WTC11 (cell line): ENCODE results near the gene RIPK1. TPM values are rescaled to one million over a fixed set of nuclear protein-coding genes. Genes with fewer than 3 reads are reported as not detected.
"Not testable (repeated sequence)": the region's sequence is repeated elsewhere in the genome, so short reads cannot be mapped to it uniquely, and the experiment has no call there.

Source experiments
- ATAC-seq: fragments of 200-7000 bp; cut with Tn5 transposase; 2 replicates; pipeline ENCODE4 v1.10.0; 2021; ENCODE audit warnings: mild to moderate bottlenecking, moderate library complexity
- CTCF ChIA-PET: fragments of 300-600 bp; sonication (Branson Sonifier 250); formaldehyde crosslinking; loops from one replicate; lab custom pipeline; 2021; ENCODE audit warnings: antibody characterized with exemption; lab: Charles Lee
- POLR2A ChIA-PET: fragments of 350-600 bp; sonication (Branson Sonifier 250); formaldehyde crosslinking; loops from one replicate; lab custom pipeline; 2021; ENCODE audit warnings: antibody characterized with exemption; lab: Charles Lee
- DNase-seq: peaks from one replicate; pipeline ENCODE4 v3.0.0; 2021; ENCODE audit warnings: low spot score
- H3K27ac Mint-ChIP-seq: 2 replicates; pipeline ENCODE4 v1.8.0; 2021; ENCODE audit warnings: mixed read lengths
- H3K27me3 Mint-ChIP-seq: 2 replicates; pipeline ENCODE4 v1.8.0; 2021; ENCODE audit warnings: low read depth, mild to moderate bottlenecking, moderate library complexity, mixed read lengths
- H3K36me3 Mint-ChIP-seq: 2 replicates; pipeline ENCODE4 v1.8.0; 2021; ENCODE audit warnings: mixed read lengths
- H3K4me1 Mint-ChIP-seq: 2 replicates; pipeline ENCODE4 v1.8.0; 2022; ENCODE audit warnings: mixed read lengths
- H3K4me3 Mint-ChIP-seq: 2 replicates; pipeline ENCODE4 v1.8.0; 2021; ENCODE audit warnings: mild to moderate bottlenecking, moderate library complexity, mixed read lengths
- H3K9me3 Mint-ChIP-seq: 2 replicates; pipeline ENCODE4 v1.8.0; 2021; ENCODE audit warnings: mixed read lengths
- ATF2 ChIP-seq: sonication (generic); formaldehyde crosslinking; IDR thresholded peaks from 2 replicates; pipeline ENCODE4 v1.8.1; 2022; ENCODE audit warnings: low read depth, missing genetic modification reagents, borderline replicate concordance
- CBFB ChIP-seq: sonication (generic); formaldehyde crosslinking; IDR thresholded peaks from 2 replicates; pipeline ENCODE4 v1.8.1; 2022; ENCODE audit warnings: mild to moderate bottlenecking, low read depth, missing genetic modification reagents
- ELF4 ChIP-seq: sonication (generic); formaldehyde crosslinking; IDR thresholded peaks from 2 replicates; pipeline ENCODE4 v1.8.1; 2022; ENCODE audit warnings: low read depth, mild to moderate bottlenecking, moderate library complexity, missing genetic modification reagents
- ESRRA ChIP-seq: sonication (generic); formaldehyde crosslinking; IDR thresholded peaks from 2 replicates; pipeline ENCODE4 v1.8.1; 2022; ENCODE audit warnings: mild to moderate bottlenecking, missing genetic modification reagents, borderline replicate concordance
- GABPB1 ChIP-seq: sonication (generic); formaldehyde crosslinking; IDR thresholded peaks from 2 replicates; pipeline ENCODE4 v1.8.1; 2023; ENCODE audit warnings: mild to moderate bottlenecking, missing genetic modification reagents
- HMGXB4 ChIP-seq: sonication (generic); formaldehyde crosslinking; IDR thresholded peaks from 2 replicates; pipeline ENCODE4 v1.8.1; 2023; ENCODE audit warnings: mild to moderate bottlenecking, moderate library complexity, missing genetic modification reagents
- IRF2 ChIP-seq: sonication (generic); formaldehyde crosslinking; IDR thresholded peaks from 2 replicates; pipeline ENCODE4 v1.8.0; 2022; ENCODE audit warnings: low read depth, missing genetic modification reagents, borderline replicate concordance
- JUN ChIP-seq: sonication (generic); formaldehyde crosslinking; IDR thresholded peaks from 2 replicates; pipeline ENCODE4 v1.8.0; 2023; ENCODE audit warnings: mild to moderate bottlenecking, missing genetic modification reagents
- NFE2L1 ChIP-seq: sonication (generic); formaldehyde crosslinking; IDR thresholded peaks from 2 replicates; pipeline ENCODE4 v1.8.1; 2023; ENCODE audit warnings: missing genetic modification reagents
- PRRX2 ChIP-seq: fragments of 250-450 bp; sonication (Bioruptor Pico); IDR thresholded peaks from 2 replicates; pipeline ENCODE4 v1.8.0; 2021; ENCODE audit warnings: mild to moderate bottlenecking
- SP1 ChIP-seq: sonication (generic); formaldehyde crosslinking; conservative IDR thresholded peaks from 2 replicates; pipeline ENCODE4 v1.8.1; 2022; ENCODE audit warnings: missing genetic modification reagents
- TEAD1 ChIP-seq: sonication (generic); formaldehyde crosslinking; IDR thresholded peaks from 2 replicates; pipeline ENCODE4 v1.8.0; 2022; ENCODE audit warnings: mild to moderate bottlenecking, missing genetic modification reagents
- ZNF232 ChIP-seq: sonication (generic); formaldehyde crosslinking; IDR thresholded peaks from 2 replicates; pipeline ENCODE4 v1.8.0; 2022; ENCODE audit warnings: mild to moderate bottlenecking, missing genetic modification reagents
- ZNF416 ChIP-seq: fragments of 250-450 bp; sonication (Bioruptor Pico); IDR thresholded peaks from 2 replicates; pipeline ENCODE4 v1.9.0; 2021; ENCODE audit warnings: mild to moderate bottlenecking, inconsistent platforms
- total RNA-seq: library from RNA; stranded (reverse); gene quantifications from 3 replicates; pipeline ENCODE4 v1.2.3, GENCODE V29; 2021
- TF ChIP-seq, protein P1 (sequence below): sonication (generic); formaldehyde crosslinking; IDR thresholded peaks from 2 replicates; pipeline ENCODE4 v1.8.0; 2022; ENCODE audit warnings: mild to moderate bottlenecking, missing genetic modification reagents
- TF ChIP-seq, protein P2 (sequence below): sonication (generic); formaldehyde crosslinking; IDR thresholded peaks from 2 replicates; pipeline ENCODE4 v1.8.0; 2023; ENCODE audit warnings: missing genetic modification reagents, mild to moderate bottlenecking, borderline replicate concordance
- TF ChIP-seq, protein P3 (sequence below): fragments of 250-450 bp; sonication (Bioruptor Pico); IDR thresholded peaks from 2 replicates; pipeline ENCODE4 v1.9.0; 2021; ENCODE audit warnings: mild to moderate bottlenecking
- TF ChIP-seq, protein P4 (sequence below): sonication (generic); formaldehyde crosslinking; IDR thresholded peaks from 2 replicates; pipeline ENCODE4 v1.8.1; 2022; ENCODE audit warnings: mild to moderate bottlenecking, moderate library complexity, missing genetic modification reagents

The RIPK1 gene
- total RNA-seq, 1 experiment from 2014 or later, result 8.7 TPM

DNA sequence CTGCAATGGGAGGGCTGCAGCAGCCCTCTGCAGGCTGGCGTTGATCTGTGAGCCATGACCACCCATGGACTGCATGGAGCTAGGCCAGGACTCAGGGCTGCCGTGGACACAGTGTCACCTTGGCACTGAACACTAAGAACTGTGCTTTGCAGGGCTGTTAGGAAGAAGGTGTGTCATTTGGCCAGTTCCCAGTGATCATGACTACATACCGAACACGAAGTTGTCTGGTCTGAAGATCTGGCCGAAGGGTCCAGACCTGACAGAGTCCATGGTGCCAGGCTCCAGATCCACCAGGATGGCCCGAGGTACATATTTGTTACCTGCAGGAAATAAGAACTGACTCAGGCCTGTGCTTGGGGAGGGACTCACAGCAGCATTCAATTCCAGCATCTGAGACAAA lies 87.1 kb downstream of the RIPK1 start:
- DNase-seq, POLR2A ChIA-PET, CTCF ChIA-PET, H3K9me3 Mint-ChIP-seq, H3K27me3 Mint-ChIP-seq, ATAC-seq: not testable (repeated sequence)
- peak overlapping the region; percentile 97 for H3K4me3 Mint-ChIP-seq
- peak overlapping the region; percentile 72; the same call in 1 of the 2 replicates for H3K27ac Mint-ChIP-seq
- peaks cover 41% of the 10 kb centered on the region for H3K4me1 Mint-ChIP-seq
- H3K36me3 Mint-ChIP-seq, result peaks cover 37% of the 10 kb centered on the region

DNA sequence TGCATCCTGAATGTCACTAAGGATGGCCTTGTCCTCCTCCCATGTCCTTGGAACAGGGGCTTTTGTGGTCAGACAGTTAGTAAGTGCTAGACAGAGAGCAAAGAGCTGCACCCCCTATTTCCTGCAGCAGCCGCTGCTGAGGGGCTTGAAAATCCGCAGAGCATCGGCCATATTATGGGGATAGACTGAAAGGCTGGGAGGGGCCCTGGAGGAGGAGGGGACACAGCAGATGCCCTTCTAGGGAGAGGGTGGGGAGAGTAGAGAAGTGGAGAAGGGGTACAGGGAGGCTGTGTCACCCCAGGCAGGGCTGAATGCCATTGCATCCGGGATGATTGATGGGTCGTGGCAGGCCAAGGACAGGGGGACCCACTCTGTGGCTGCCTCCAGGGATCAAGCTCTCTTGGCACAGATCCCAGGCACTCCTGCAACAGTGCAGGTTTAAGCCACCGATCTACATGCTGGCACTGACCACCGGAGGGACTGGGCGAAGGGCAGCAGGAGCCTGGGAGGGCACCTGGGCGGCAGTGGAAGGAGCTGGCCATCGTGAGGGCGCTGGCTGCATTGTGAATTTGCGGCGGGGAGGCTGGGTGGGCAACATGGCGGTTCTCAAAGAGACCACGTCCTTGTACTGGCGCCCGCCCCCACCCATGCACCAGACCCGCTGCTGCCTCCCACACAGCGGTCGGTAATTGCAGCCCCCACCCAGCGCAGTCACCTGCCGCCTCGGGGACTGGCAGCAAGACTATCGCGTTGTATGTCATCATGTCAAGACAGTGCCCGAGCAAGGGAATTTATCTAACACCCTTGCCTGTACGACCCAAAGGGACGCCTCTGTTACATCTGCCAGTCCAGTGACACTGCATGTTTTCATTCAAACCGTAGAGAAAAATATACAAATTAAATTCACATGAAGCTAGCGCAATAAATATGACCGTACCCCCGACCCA lies 88.2 kb downstream of the RIPK1 start:
- not testable (repeated sequence) for H3K27me3 Mint-ChIP-seq, DNase-seq
- Mint-ChIP-seq H3K27ac (peak overlapping the region; percentile 74), H3K36me3 (peaks cover 35% of the 10 kb centered on the region), H3K4me1 (peaks cover 50% of the 10 kb centered on the region)
- CTCF ChIA-PET, result interaction anchor here (0.6 to 2.5 kb wide), 11 partner anchors 9 to 120 kb away, joined by 3 to 19 read pairs (median 4); partner anchors contain the start of gene TUBB2B
- POLR2A ChIA-PET, result interaction anchor here (1.0 to 3.6 kb wide), 4 partner anchors 13 to 74 kb away, joined by 3 to 24 read pairs (median 5); no protein-coding TSS in a partner anchor
- peak; percentile 19; the same call in 1 of the 2 replicates for TF ChIP-seq HMGXB4 (CRISPR knock-in tag)
- TF ChIP-seq, all 79 proteins: peak for 1; not testable (repeated sequence) for 78
- not testable (repeated sequence) for H3K9me3 Mint-ChIP-seq
- H3K4me3 Mint-ChIP-seq, result peak overlapping the region; percentile 97
- ATAC-seq, result peak; percentile 11

DNA sequence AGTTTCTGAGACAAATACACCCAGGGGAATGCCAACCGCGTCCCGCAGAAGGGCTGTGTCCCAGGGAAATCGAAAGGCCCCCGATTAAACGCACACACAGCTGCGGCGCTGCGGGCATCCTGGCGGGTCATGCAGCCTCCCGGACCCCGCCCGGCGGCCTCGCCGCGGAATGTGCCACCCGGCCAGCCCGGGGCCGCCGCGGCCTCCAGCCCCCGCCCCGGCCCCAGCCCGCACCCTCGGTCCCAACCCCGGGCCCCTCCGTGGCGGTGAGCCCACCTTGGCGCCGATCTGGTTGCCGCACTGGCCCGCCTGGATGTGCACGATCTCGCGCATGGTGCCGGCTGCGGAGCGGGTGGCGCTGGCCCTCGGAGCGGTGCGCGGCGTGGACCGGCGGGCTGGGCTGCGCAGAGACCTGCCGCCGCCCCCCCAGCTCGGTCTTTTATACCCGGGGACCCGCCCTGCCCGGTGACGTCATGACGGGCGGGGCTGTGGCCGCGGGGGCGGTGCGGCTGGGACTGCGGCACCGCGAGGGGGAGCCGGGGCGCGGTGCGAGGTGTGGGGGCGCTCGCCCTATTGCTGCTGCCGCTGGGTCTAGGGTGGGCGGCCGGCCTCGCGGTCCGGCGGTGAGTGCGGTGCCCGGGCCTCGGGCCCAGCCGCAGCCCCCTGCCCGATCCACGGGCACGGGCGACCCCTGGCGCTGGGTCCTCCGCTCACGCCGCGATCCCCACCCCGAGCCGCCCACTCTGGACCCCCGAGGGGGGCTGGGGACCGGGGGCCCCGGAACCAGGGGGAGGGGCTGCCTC lies 89.0 kb downstream of the RIPK1 start, which contains the start of gene TUBB2A:
TSS of gene TUBB2A (minus strand) at position 414 of the 803 bp plus-strand sequence. CDS start at position 333, 81 bp downstream.
- peak; percentile 75 for ATAC-seq
- Mint-ChIP-seq H3K4me3 (peak within 1 kb of the TSS; percentile 97), H3K27ac (peak within 1 kb of the TSS; percentile 74; the same call in 1 of the 2 replicates), H3K4me1 (peaks cover 53% of the 10 kb centered on the region), H3K27me3 (no peaks in the 10 kb centered on the region), H3K36me3 (peaks cover 29% of the 10 kb centered on the region), H3K9me3 (no peaks in the 10 kb centered on the region)
- ChIA-PET POLR2A (interaction anchor here (1.0 to 3.6 kb wide), 4 partner anchors 14 to 73 kb away, joined by 3 to 24 read pairs (median 5); no protein-coding TSS in a partner anchor), CTCF (interaction anchor here (0.6 to 2.5 kb wide), 11 partner anchors 9 to 119 kb away, joined by 3 to 19 read pairs (median 4); partner anchors contain the start of gene TUBB2B)
- peak; percentile 79 for DNase-seq
- TF ChIP-seq ESRRA (CRISPR knock-in tag), result no peak; the same call in 1 of the 2 replicates
- TF ChIP-seq, protein P1, sequence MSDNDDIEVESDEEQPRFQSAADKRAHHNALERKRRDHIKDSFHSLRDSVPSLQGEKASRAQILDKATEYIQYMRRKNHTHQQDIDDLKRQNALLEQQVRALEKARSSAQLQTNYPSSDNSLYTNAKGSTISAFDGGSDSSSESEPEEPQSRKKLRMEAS (CRISPR knock-in tag), result 0 out of 2 replicates have a peak, but pooled peaks have one; percentile 54
- TF ChIP-seq, protein P2, sequence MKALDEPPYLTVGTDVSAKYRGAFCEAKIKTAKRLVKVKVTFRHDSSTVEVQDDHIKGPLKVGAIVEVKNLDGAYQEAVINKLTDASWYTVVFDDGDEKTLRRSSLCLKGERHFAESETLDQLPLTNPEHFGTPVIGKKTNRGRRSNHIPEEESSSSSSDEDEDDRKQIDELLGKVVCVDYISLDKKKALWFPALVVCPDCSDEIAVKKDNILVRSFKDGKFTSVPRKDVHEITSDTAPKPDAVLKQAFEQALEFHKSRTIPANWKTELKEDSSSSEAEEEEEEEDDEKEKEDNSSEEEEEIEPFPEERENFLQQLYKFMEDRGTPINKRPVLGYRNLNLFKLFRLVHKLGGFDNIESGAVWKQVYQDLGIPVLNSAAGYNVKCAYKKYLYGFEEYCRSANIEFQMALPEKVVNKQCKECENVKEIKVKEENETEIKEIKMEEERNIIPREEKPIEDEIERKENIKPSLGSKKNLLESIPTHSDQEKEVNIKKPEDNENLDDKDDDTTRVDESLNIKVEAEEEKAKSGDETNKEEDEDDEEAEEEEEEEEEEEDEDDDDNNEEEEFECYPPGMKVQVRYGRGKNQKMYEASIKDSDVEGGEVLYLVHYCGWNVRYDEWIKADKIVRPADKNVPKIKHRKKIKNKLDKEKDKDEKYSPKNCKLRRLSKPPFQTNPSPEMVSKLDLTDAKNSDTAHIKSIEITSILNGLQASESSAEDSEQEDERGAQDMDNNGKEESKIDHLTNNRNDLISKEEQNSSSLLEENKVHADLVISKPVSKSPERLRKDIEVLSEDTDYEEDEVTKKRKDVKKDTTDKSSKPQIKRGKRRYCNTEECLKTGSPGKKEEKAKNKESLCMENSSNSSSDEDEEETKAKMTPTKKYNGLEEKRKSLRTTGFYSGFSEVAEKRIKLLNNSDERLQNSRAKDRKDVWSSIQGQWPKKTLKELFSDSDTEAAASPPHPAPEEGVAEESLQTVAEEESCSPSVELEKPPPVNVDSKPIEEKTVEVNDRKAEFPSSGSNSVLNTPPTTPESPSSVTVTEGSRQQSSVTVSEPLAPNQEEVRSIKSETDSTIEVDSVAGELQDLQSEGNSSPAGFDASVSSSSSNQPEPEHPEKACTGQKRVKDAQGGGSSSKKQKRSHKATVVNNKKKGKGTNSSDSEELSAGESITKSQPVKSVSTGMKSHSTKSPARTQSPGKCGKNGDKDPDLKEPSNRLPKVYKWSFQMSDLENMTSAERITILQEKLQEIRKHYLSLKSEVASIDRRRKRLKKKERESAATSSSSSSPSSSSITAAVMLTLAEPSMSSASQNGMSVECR (CRISPR knock-in tag), result peak; percentile 42; the same call in 1 of the 2 replicates
- peak; percentile 83; the same call in 1 of the 2 replicates for TF ChIP-seq ZNF232
- TF ChIP-seq JUN (CRISPR knock-in tag), result peak; percentile 45; the same call in 1 of the 2 replicates
- TF ChIP-seq NFE2L1, result no peak; the same call in 1 of the 2 replicates
- TF ChIP-seq SP1 (CRISPR knock-in tag), result peak; percentile 99
- TF ChIP-seq GABPB1 (CRISPR knock-in tag), result peak; percentile 73
- TF ChIP-seq ATF2, result no peak
- no peak for TF ChIP-seq ZNF416 (CRISPR knock-in tag)
- peak; percentile 59; the same call in 1 of the 2 replicates for TF ChIP-seq TEAD1
- no peak for TF ChIP-seq ELF4 (CRISPR knock-in tag)
- TF ChIP-seq CBFB, result no peak
- no peak for TF ChIP-seq IRF2
- TF ChIP-seq PRRX2 (CRISPR knock-in tag), result no peak
- TF ChIP-seq, protein P3, sequence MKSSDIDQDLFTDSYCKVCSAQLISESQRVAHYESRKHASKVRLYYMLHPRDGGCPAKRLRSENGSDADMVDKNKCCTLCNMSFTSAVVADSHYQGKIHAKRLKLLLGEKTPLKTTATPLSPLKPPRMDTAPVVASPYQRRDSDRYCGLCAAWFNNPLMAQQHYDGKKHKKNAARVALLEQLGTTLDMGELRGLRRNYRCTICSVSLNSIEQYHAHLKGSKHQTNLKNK (CRISPR knock-in tag), result no peak
- TF ChIP-seq, protein P4, sequence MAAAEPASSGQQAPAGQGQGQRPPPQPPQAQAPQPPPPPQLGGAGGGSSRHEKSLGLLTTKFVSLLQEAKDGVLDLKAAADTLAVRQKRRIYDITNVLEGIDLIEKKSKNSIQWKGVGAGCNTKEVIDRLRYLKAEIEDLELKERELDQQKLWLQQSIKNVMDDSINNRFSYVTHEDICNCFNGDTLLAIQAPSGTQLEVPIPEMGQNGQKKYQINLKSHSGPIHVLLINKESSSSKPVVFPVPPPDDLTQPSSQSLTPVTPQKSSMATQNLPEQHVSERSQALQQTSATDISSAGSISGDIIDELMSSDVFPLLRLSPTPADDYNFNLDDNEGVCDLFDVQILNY (CRISPR knock-in tag), result peak; percentile 60; the same call in 1 of the 2 replicates
